Gastrocnemius medialis (tissue), 4 donors: Measurements from ENCODE around the gene SPAG6.
"Not testable (repeated sequence)": the region's sequence is repeated elsewhere in the genome, so short reads cannot be mapped to it uniquely, and the experiment has no call there.

Source experiments
- POLR2A ChIP-seq, 2 donors: fragments of 450-650 bp; IDR thresholded peaks; one replicate each; pipeline ENCODE4 v1.6.1; 2017; ENCODE audit warnings: antibody characterized with exemption in 2 of 2, mild to moderate bottlenecking in 2 of 2, moderate library complexity in 2 of 2
- TF ChIP-seq, protein P1 (sequence below), 5 experiments: fragments of 450-650 bp in 3 of 5; fragments of 200-600 bp in 2 of 5; sonication (generic) in 2 of 5; IDR thresholded peaks in 4 of 5; conservative IDR thresholded peaks in 1 of 5; 1 replicate in 4 of 5; 2 replicates in 1 of 5; pipeline ENCODE4 v1.5.1; 2016 to 2019; ENCODE audit warnings: antibody characterized with exemption in 5 of 5, mild to moderate bottlenecking in 3 of 5, moderate library complexity in 3 of 5

DNA sequence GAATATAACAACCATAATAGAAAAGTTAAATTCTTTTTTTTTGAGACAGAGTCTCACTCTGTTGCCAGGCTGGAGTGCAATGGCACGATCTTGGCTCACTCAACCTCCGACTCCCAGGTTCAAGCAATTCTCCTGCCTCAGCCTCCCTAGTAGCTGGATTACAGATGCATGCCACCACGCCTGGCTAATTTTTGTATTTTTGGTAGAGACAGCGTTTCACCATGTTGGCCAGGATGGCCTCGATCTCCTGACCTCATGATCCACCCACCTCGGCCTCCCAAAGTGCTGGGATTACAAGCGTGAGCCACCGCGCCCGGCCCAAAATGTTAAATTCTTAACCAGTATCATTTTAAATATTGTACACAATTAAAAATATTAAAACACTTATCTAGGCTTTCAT is 35.3 kb upstream of the SPAG6 start:
- TF ChIP-seq, protein P1, sequence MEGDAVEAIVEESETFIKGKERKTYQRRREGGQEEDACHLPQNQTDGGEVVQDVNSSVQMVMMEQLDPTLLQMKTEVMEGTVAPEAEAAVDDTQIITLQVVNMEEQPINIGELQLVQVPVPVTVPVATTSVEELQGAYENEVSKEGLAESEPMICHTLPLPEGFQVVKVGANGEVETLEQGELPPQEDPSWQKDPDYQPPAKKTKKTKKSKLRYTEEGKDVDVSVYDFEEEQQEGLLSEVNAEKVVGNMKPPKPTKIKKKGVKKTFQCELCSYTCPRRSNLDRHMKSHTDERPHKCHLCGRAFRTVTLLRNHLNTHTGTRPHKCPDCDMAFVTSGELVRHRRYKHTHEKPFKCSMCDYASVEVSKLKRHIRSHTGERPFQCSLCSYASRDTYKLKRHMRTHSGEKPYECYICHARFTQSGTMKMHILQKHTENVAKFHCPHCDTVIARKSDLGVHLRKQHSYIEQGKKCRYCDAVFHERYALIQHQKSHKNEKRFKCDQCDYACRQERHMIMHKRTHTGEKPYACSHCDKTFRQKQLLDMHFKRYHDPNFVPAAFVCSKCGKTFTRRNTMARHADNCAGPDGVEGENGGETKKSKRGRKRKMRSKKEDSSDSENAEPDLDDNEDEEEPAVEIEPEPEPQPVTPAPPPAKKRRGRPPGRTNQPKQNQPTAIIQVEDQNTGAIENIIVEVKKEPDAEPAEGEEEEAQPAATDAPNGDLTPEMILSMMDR (IDR thresholded peaks at IDR 0.05 in 4 of 5, conservative IDR thresholded peaks at IDR 0.05 in 1 of 5) = not testable (repeated sequence)
- TF ChIP-seq POLR2A (IDR thresholded peaks at IDR 0.05) = not testable (repeated sequence)
